ENCODE results near the gene OR6V1.

Gene OR6V1

DNA sequence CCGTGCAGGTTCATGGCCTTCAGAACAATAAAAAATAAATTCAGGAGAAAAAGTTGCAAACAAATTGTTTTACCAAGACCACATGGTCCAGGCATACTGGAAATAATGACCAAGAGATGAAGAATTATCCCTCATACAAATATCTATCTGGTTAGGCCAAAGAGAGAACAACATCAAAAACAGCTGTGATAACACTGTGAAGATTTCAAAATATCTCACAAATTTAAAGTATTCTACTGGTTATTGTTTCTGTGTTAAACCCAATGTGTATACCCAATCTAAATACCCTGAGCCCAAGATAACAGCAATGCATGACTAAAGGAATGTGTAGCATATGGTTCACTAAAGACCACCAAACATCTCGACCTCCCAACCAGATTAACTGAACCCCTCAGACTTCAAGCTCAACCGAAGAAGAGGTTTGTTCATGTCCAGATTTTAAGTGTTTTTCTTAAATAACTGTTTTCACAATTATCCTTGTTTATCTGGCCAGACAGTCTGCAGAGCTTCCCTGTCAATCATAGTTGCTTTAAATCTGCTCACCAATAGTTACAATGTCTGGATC lies 36.1 kb upstream of the OR6V1 start:
- no peak overlapping the region for H3K9ac ChIP-seq (ENCODE audit: low read length)
- no peak overlapping the region for H3K4me3 ChIP-seq (ENCODE audit: low read length)
- no peaks in the 10 kb centered on the region for H3K9me3 ChIP-seq (replicated peaks; ENCODE audit: insufficient read depth, low read length)
- no peak overlapping the region for H3K4me2 ChIP-seq (ENCODE audit: low read depth, low read length)
- H3K27ac ChIP-seq (ENCODE audit: low read length), result no peak overlapping the region
- no peaks in the 10 kb centered on the region for H3F3A ChIP-seq (ENCODE audit: insufficient read depth, low read length)
- peaks cover 17% of the 10 kb centered on the region for H3K4me1 ChIP-seq (ENCODE audit: low read length)
- H3K27me3 ChIP-seq (replicated peaks; ENCODE audit: insufficient read depth, low read length), result no peaks in the 10 kb centered on the region
- TF ChIP-seq, protein P1, sequence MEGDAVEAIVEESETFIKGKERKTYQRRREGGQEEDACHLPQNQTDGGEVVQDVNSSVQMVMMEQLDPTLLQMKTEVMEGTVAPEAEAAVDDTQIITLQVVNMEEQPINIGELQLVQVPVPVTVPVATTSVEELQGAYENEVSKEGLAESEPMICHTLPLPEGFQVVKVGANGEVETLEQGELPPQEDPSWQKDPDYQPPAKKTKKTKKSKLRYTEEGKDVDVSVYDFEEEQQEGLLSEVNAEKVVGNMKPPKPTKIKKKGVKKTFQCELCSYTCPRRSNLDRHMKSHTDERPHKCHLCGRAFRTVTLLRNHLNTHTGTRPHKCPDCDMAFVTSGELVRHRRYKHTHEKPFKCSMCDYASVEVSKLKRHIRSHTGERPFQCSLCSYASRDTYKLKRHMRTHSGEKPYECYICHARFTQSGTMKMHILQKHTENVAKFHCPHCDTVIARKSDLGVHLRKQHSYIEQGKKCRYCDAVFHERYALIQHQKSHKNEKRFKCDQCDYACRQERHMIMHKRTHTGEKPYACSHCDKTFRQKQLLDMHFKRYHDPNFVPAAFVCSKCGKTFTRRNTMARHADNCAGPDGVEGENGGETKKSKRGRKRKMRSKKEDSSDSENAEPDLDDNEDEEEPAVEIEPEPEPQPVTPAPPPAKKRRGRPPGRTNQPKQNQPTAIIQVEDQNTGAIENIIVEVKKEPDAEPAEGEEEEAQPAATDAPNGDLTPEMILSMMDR (IDR thresholded peaks at IDR 0.05; ENCODE audit: low read length), result no peak
- TF ChIP-seq EZH2 (optimal IDR thresholded peaks at IDR 0.05; ENCODE audit: low read depth, low read length) (no peak), EZH2phosphoT487 (IDR thresholded peaks at IDR 0.05; ENCODE audit: low read length) (no peak)
- no peaks in the 10 kb centered on the region for H3K79me2 ChIP-seq (ENCODE audit: low read length)
- no peaks in the 10 kb centered on the region for H3K36me3 ChIP-seq (replicated peaks; ENCODE audit: insufficient read depth, low read length)
- no peaks in the 10 kb centered on the region for H3K9me2 ChIP-seq (replicated peaks; ENCODE audit: insufficient read depth, low read length)
- no peak overlapping the region for H2AFZ ChIP-seq (ENCODE audit: low read length)
- no peak for DNase-seq
- H4K20me1 ChIP-seq (ENCODE audit: insufficient read depth, low read length), result no peaks in the 10 kb centered on the region

- H3K4me3 ChIP-seq (ENCODE audit: low read length), result no peak overlapping the region
- H3K4me1 ChIP-seq (ENCODE audit: low read length), result peaks cover 17% of the 10 kb centered on the region
- H3K9ac ChIP-seq (ENCODE audit: low read length), result no peak overlapping the region
- H4K20me1 ChIP-seq (ENCODE audit: insufficient read depth, low read length), result no peaks in the 10 kb centered on the region
- TF ChIP-seq EZH2phosphoT487 (IDR thresholded peaks at IDR 0.05; ENCODE audit: low read length), result no peak
- H3K36me3 ChIP-seq (replicated peaks; ENCODE audit: insufficient read depth, low read length), result no peaks in the 10 kb centered on the region
- H3K9me3 ChIP-seq (replicated peaks; ENCODE audit: insufficient read depth, low read length), result no peaks in the 10 kb centered on the region
- no peak overlapping the region for H3K4me2 ChIP-seq (ENCODE audit: low read depth, low read length)
- H3F3A ChIP-seq (ENCODE audit: insufficient read depth, low read length), result no peaks in the 10 kb centered on the region
- H2AFZ ChIP-seq (ENCODE audit: low read length), result no peak overlapping the region
- no peaks in the 10 kb centered on the region for H3K27me3 ChIP-seq (replicated peaks; ENCODE audit: insufficient read depth, low read length)
- no peaks in the 10 kb centered on the region for H3K9me2 ChIP-seq (replicated peaks; ENCODE audit: insufficient read depth, low read length)
- H3K79me2 ChIP-seq (ENCODE audit: low read length), result no peaks in the 10 kb centered on the region
- H3K27ac ChIP-seq (ENCODE audit: low read length), result no peak overlapping the region
- DNase-seq, result no peak
These were observed 35.1 kb upstream of the OR6V1 start for GRCh38 chr7:143016996-143017395.

DNA sequence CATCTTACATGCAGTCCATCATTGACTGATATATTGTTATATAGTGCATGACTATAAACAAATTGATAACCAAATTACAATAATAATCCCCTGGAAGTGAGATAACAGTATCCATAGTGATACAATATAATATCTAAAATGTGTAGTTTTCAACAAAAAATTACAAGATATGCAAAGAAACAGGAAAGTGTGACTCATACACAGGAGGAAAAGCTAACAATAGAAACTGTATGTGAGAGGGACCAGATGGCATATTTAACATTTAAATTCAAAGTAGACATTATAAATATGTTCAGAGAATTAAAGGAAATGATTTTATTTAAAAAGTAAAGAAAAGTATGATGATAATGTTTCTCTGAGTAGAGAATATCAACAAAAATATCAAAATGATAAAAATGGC lies 33.2 kb upstream of the OR6V1 start:
- H2AFZ ChIP-seq (ENCODE audit: low read length), result no peak overlapping the region
- no peak overlapping the region for H3K9ac ChIP-seq (ENCODE audit: low read length)
- no peak for DNase-seq
- H3K27ac ChIP-seq (ENCODE audit: low read length), result no peak overlapping the region
- H3K79me2 ChIP-seq (ENCODE audit: low read length), result no peaks in the 10 kb centered on the region
- TF ChIP-seq EZH2phosphoT487 (IDR thresholded peaks at IDR 0.05; ENCODE audit: low read length) (no peak), EZH2 (optimal IDR thresholded peaks at IDR 0.05; ENCODE audit: low read depth, low read length) (no peak)
- TF ChIP-seq, protein P1 (IDR thresholded peaks at IDR 0.05; ENCODE audit: low read length), result no peak
- peaks cover 17% of the 10 kb centered on the region for H3K4me1 ChIP-seq (ENCODE audit: low read length)
- H4K20me1 ChIP-seq (ENCODE audit: insufficient read depth, low read length), result no peaks in the 10 kb centered on the region
- H3K4me2 ChIP-seq (ENCODE audit: low read depth, low read length), result no peak overlapping the region
- no peaks in the 10 kb centered on the region for H3K9me3 ChIP-seq (replicated peaks; ENCODE audit: insufficient read depth, low read length)
- H3K4me3 ChIP-seq (ENCODE audit: low read length), result no peak overlapping the region
- no peaks in the 10 kb centered on the region for H3K9me2 ChIP-seq (replicated peaks; ENCODE audit: insufficient read depth, low read length)
- H3K27me3 ChIP-seq (replicated peaks; ENCODE audit: insufficient read depth, low read length), result no peaks in the 10 kb centered on the region
- H3F3A ChIP-seq (ENCODE audit: insufficient read depth, low read length), result no peaks in the 10 kb centered on the region
- no peaks in the 10 kb centered on the region for H3K36me3 ChIP-seq (replicated peaks; ENCODE audit: insufficient read depth, low read length)

DNA sequence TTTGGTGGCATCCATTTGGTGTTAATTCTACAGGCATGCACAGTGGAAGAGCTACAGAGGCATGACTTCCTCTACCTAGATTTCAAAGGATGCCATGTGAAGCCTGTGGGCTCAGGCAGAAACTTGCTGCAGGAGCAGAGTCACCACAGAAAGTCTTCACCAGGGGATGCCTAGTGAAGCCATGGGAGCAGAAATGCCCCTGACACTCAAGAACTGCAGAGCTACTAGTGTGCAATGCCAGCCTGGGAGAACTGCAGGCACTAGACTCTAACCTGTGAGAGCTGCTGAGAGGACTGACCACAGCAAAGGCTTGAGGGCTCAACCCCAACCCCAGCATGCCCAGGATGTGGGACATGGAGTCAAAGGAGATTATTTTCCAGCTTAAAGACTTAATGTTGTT lies 29.1 kb upstream of the OR6V1 start:
- TF ChIP-seq, protein P1 (IDR thresholded peaks at IDR 0.05; ENCODE audit: low read length), result no peak
- TF ChIP-seq EZH2 (optimal IDR thresholded peaks at IDR 0.05; ENCODE audit: low read depth, low read length) (no peak), EZH2phosphoT487 (IDR thresholded peaks at IDR 0.05; ENCODE audit: low read length) (no peak)
- H3K4me3 ChIP-seq (ENCODE audit: low read length), result no peak overlapping the region
- no peaks in the 10 kb centered on the region for H3K9me3 ChIP-seq (replicated peaks; ENCODE audit: insufficient read depth, low read length)
- H3F3A ChIP-seq (ENCODE audit: insufficient read depth, low read length), result no peaks in the 10 kb centered on the region
- H2AFZ ChIP-seq (ENCODE audit: low read length), result no peak overlapping the region
- no peak overlapping the region for H3K27ac ChIP-seq (ENCODE audit: low read length)
- H3K9ac ChIP-seq (ENCODE audit: low read length), result no peak overlapping the region
- H3K79me2 ChIP-seq (ENCODE audit: low read length), result no peaks in the 10 kb centered on the region
- 0 out of 2 replicates have a peak, but pooled peaks cover 4% of the 10 kb centered on the region for H3K4me1 ChIP-seq (ENCODE audit: low read length)
- H3K9me2 ChIP-seq (replicated peaks; ENCODE audit: insufficient read depth, low read length), result 0 out of 2 replicates have a peak, but pooled peaks cover 4% of the 10 kb centered on the region
- no peak overlapping the region for H3K4me2 ChIP-seq (ENCODE audit: low read depth, low read length)
- DNase-seq, result no peak
- no peaks in the 10 kb centered on the region for H3K36me3 ChIP-seq (replicated peaks; ENCODE audit: insufficient read depth, low read length)
- no peaks in the 10 kb centered on the region for H4K20me1 ChIP-seq (ENCODE audit: insufficient read depth, low read length)
- no peaks in the 10 kb centered on the region for H3K27me3 ChIP-seq (replicated peaks; ENCODE audit: insufficient read depth, low read length)

Data from MM.1S (cell line).